Ascending aorta (tissue), 2 donors: ENCODE data around the gene TMEM258. TPM values are rescaled to one million over a fixed set of nuclear protein-coding genes. Genes with fewer than 3 reads are reported as not detected.

ENCODE experiments used
- DNase-seq, 2 donors: peaks; one replicate each; pipeline ENCODE4 v3.0.0-alpha.2; 2019; ENCODE audit warnings: low spot score in 2 of 2
- H3K27ac ChIP-seq, 2 donors: fragments of 200-600 bp; sonication (generic); one replicate each; pipeline ENCODE4 v1.5.1; 2016 to 2017; ENCODE audit warnings: mild to moderate bottlenecking in 1 of 2
- H3K27me3 ChIP-seq: fragments of 200-600 bp; sonication (generic); one replicate; pipeline ENCODE4 v1.5.1; 2017
- H3K36me3 ChIP-seq, 2 donors: fragments of 200-600 bp; sonication (generic); one replicate each; pipeline ENCODE4 v1.5.1; 2016
- H3K4me1 ChIP-seq, 2 donors: fragments of 200-600 bp; sonication (generic); one replicate each; pipeline ENCODE4 v1.5.1; 2016 to 2017; ENCODE audit warnings: mild to moderate bottlenecking in 1 of 2
- H3K4me3 ChIP-seq, 2 donors: fragments of 200-600 bp; sonication (generic); one replicate each; pipeline ENCODE4 v1.5.1; 2016 to 2017; ENCODE audit warnings: mild to moderate bottlenecking in 1 of 2
- H3K9me3 ChIP-seq, 2 donors: fragments of 200-600 bp; sonication (generic); one replicate each; pipeline ENCODE4 v1.5.1; 2016
- CTCF ChIP-seq, 3 experiments: fragments of 200-600 bp in 2 of 3; fragments of 450-650 bp in 1 of 3; sonication (generic) in 2 of 3; IDR thresholded peaks; one replicate each; pipeline ENCODE4 v1.5.1; 2016 to 2019; ENCODE audit warnings: antibody characterized with exemption in 3 of 3, mild to moderate bottlenecking in 1 of 3, moderate library complexity in 1 of 3
- intact Hi-C: fragments of 100-400 bp; cut with DNase I; formaldehyde crosslinking; loops from one replicate; pipeline ENCODE4 v1.15.1; 2023
- total RNA-seq: library from RNA; depleted of rRNA; stranded (reverse); fragments of >200 nt; gene quantifications from one replicate; pipeline ENCODE4 v1.1.0, GENCODE V29; 2016

The TMEM258 gene
- total RNA-seq, 1 donor from 2014 or later: 26.4 TPM

GRCh38 chr11:61833471-61833870, 41.1 kb upstream of the TMEM258 start:
- Histone ChIP-seq H3K27ac (peak overlapping the region; percentile 90 to 92), H3K4me3 (no peak overlapping the region), H3K27me3 (no peaks in the 10 kb centered on the region), H3K36me3 (peaks cover 0 to 2% of the 10 kb centered on the region in 2 donors), H3K4me1 (peaks cover 2 to 60% of the 10 kb centered on the region in 2 donors), H3K9me3 (no peaks in the 10 kb centered on the region)
- no peak for TF ChIP-seq CTCF (IDR thresholded peaks at IDR 0.05)
- no peak for DNase-seq
- intact Hi-C loops: no loop called here

- no peak for TF ChIP-seq CTCF (IDR thresholded peaks at IDR 0.05)
- Histone ChIP-seq H3K27ac (peak overlapping the region; percentile 90 to 92), H3K9me3 (no peaks in the 10 kb centered on the region), H3K4me3 (no peak overlapping the region), H3K36me3 (no peaks in the 10 kb centered on the region), H3K4me1 (peaks cover 2 to 63% of the 10 kb centered on the region in 2 donors), H3K27me3 (no peaks in the 10 kb centered on the region)
- intact Hi-C loops: no loop called here
- no peak for DNase-seq
Measured at GRCh38 chr11:61832754-61833153, 40.4 kb upstream of the TMEM258 start.

- no peaks in the 10 kb centered on the region for H3K27me3 ChIP-seq
- H3K27ac ChIP-seq: peak overlapping the region; percentile 90 to 92
- no peaks in the 10 kb centered on the region for H3K9me3 ChIP-seq
- H3K4me3 ChIP-seq: no peak overlapping the region
- intact Hi-C loops: no loop called here
- DNase-seq: no peak
- no peaks in the 10 kb centered on the region for H3K36me3 ChIP-seq
- H3K4me1 ChIP-seq: peaks cover 2 to 63% of the 10 kb centered on the region in 2 donors
- TF ChIP-seq CTCF (IDR thresholded peaks at IDR 0.05): no peak
Measured at GRCh38 chr11:61832207-61832606, 39.8 kb upstream of the TMEM258 start.

- H3K27me3 ChIP-seq: no peaks in the 10 kb centered on the region
- peak overlapping the region; percentile 74 to 78 for H3K4me3 ChIP-seq
- peaks cover 2 to 63% of the 10 kb centered on the region in 2 donors for H3K4me1 ChIP-seq
- TF ChIP-seq CTCF (IDR thresholded peaks at IDR 0.05): no peak
- no peaks in the 10 kb centered on the region for H3K36me3 ChIP-seq
- H3K27ac ChIP-seq: peak overlapping the region; percentile 90 to 92
- H3K9me3 ChIP-seq: no peaks in the 10 kb centered on the region
- DNase-seq: no peak
- intact Hi-C loops: no loop called here
Measured at GRCh38 chr11:61830237-61831105, 38.1 kb upstream of the TMEM258 start.

GRCh38 chr11:61829806-61830205, 37.4 kb upstream of the TMEM258 start:
- no peaks in the 10 kb centered on the region for H3K27me3 ChIP-seq
- TF ChIP-seq CTCF (IDR thresholded peaks at IDR 0.05): no peak
- no peaks in the 10 kb centered on the region for H3K36me3 ChIP-seq
- H3K27ac ChIP-seq: peak overlapping the region; percentile 90 to 92
- peaks cover 2 to 56% of the 10 kb centered on the region in 2 donors for H3K4me1 ChIP-seq
- DNase-seq: no peak
- no peaks in the 10 kb centered on the region for H3K9me3 ChIP-seq
- peak overlapping the region; percentile 74 to 78 for H3K4me3 ChIP-seq
- intact Hi-C loops: no loop called here
